K562 (cell line): Measurements from ENCODE around the gene HLA-DQB1. TPM values are rescaled to one million over a fixed set of nuclear protein-coding genes. Genes with fewer than 3 reads are reported as not detected.
"Not testable (repeated sequence)": the region's sequence is repeated elsewhere in the genome, so short reads cannot be mapped to it uniquely, and the experiment has no call there.

Source experiments
- ATAC-seq: fragments of 200-7000 bp; cut with Tn5 transposase; 3 replicates; pipeline ENCODE4 v1.9.1; 2020; ENCODE audit warnings: moderate library complexity
- BruUV-seq: library from RNA; stranded (reverse); fragments of 400-500 nt; replicated peaks from 2 replicates; lab custom pipeline; 2021; lab: Mats Ljungman, UMichigan
- CTCF ChIA-PET: fragments of 300-600 bp; formaldehyde crosslinking; extraction: SDS; loops from one replicate; lab custom pipeline; 2021; ENCODE audit warnings: low intra/inter-chr PET ratio; lab: Yijun Ruan, JAX
- POLR2A ChIA-PET: fragments of 300-600, 350-650 bp; sonication (Branson Sonifier 250); formaldehyde crosslinking; extraction: SDS; loops from one replicate; lab custom pipeline; 2021; ENCODE audit warnings: antibody characterized with exemption, inconsistent platforms; lab: Yijun Ruan, JAX
- DNase-seq, 4 experiments: peaks; one replicate each; pipeline versions ENCODE4 v3.0.0 to v3.0.0-alpha.2; 2011 to 2018; ENCODE audit warnings: low spot score in 3 of 4, mixed read lengths in 3 of 4; ENCODE audit errors: extremely low read depth in 1 of 4
- FAIRE-seq: peaks from 2 replicates; lab custom pipeline; 2011; peaks lifted over from hg19 to GRCh38; lab: Jason Lieb, UNC
- H2AFZ ChIP-seq: 2 replicates; pipeline ENCODE4 v1.6.0; 2011; ENCODE audit warnings: low read depth, low read length, control low read depth, inconsistent platforms
- H3K27ac ChIP-seq: fragments of 200-600 bp; 3 replicates; pipeline ENCODE4 v1.8.0; 2011; ENCODE audit warnings: low read depth, mild to moderate bottlenecking, control low read depth, inconsistent platforms, low read length, moderate library complexity, mixed read lengths; ENCODE audit errors: extremely low read depth
- H3K27me3 ChIP-seq, 2 experiments: fragments of 300-600 bp in 1 of 2; 2 replicates in 1 of 2; 3 replicates in 1 of 2; pipeline versions ENCODE4 v1.6.0 to v1.8.0; 2011; ENCODE audit warnings: inconsistent platforms in 2 of 2, low read length in 2 of 2, mild to moderate bottlenecking in 1 of 2, mixed read lengths in 1 of 2, moderate library complexity in 1 of 2; ENCODE audit not compliant: control insufficient read depth in 2 of 2, insufficient read depth in 2 of 2
- H3K36me3 ChIP-seq: fragments of 300-600 bp; 3 replicates; pipeline ENCODE4 v1.8.0; 2011; ENCODE audit warnings: mild to moderate bottlenecking, low read length, inconsistent platforms; ENCODE audit not compliant: control insufficient read depth, insufficient read depth
- H3K4me1 ChIP-seq, 2 experiments: fragments of 200-600 bp in 1 of 2; replicated peaks in 1 of 2; 2 replicates in 1 of 2; 3 replicates in 1 of 2; pipeline versions ENCODE4 v1.5.1 to v1.8.0; 2011; ENCODE audit warnings: inconsistent platforms in 2 of 2, low read length in 2 of 2, mild to moderate bottlenecking in 1 of 2, mixed read lengths in 1 of 2, moderate library complexity in 1 of 2; ENCODE audit not compliant: control insufficient read depth in 2 of 2, insufficient read depth in 2 of 2
- H3K4me2 ChIP-seq: 2 replicates; pipeline ENCODE4 v1.6.1; 2011; ENCODE audit warnings: low read length, control low read depth, inconsistent platforms, mixed read lengths; ENCODE audit not compliant: insufficient read depth
- H3K4me3 ChIP-seq: fragments of 200-600 bp; sonication (generic), shearing (Covaris generic); 2 replicates; pipeline ENCODE4 v1.5.1; 2016; ENCODE audit warnings: control low read depth, inconsistent platforms
- H3K79me2 ChIP-seq: fragments of 200-600 bp; 3 replicates; pipeline ENCODE4 v1.8.0; 2011; ENCODE audit warnings: low read length, inconsistent platforms; ENCODE audit not compliant: control insufficient read depth, insufficient read depth
- H3K9ac ChIP-seq, 2 experiments: 2 replicates each; pipeline versions ENCODE4 v1.6.0 to v1.6.1; 2011; ENCODE audit warnings: low read depth in 2 of 2, low read length in 2 of 2, control low read depth in 1 of 2, inconsistent platforms in 1 of 2, mild to moderate bottlenecking in 1 of 2, mixed read lengths in 1 of 2; ENCODE audit not compliant: insufficient read depth in 1 of 2
- H3K9me1 ChIP-seq: one replicate; pipeline ENCODE4 v1.6.0; 2011; ENCODE audit warnings: inconsistent platforms, mild to moderate bottlenecking, low read length, moderate library complexity; ENCODE audit not compliant: control insufficient read depth, insufficient read depth
- H3K9me3 ChIP-seq: replicated peaks from 2 replicates; pipeline ENCODE4 v1.5.1; 2011; ENCODE audit warnings: low read depth, low read length, inconsistent platforms; ENCODE audit not compliant: control insufficient read depth, insufficient read depth
- H4K20me1 ChIP-seq: replicated peaks from 2 replicates; pipeline ENCODE4 v1.6.1; 2011; ENCODE audit warnings: low read length, inconsistent platforms, mixed read lengths; ENCODE audit not compliant: control insufficient read depth, insufficient read depth
- BCL6 ChIP-seq: fragments of 250-450 bp; sonication (Bioruptor Pico); IDR thresholded peaks from 2 replicates; pipeline ENCODE4 v1.4.0; 2020
- CBX1 ChIP-seq: sonication (generic); IDR thresholded peaks from 2 replicates; pipeline ENCODE4 v1.6.1; 2016; ENCODE audit warnings: antibody characterized with exemption, low read depth, mild to moderate bottlenecking
- NCOA2 ChIP-seq, 2 experiments: fragments of 450-650 bp; IDR thresholded peaks; 2 replicates each; pipeline ENCODE4 v1.6.1; 2018; ENCODE audit warnings: mild to moderate bottlenecking in 2 of 2, moderate library complexity in 1 of 2; ENCODE audit not compliant: partially characterized antibody in 2 of 2
- ZBTB8A ChIP-seq: fragments of 450-650 bp; IDR thresholded peaks from 2 replicates; pipeline ENCODE4 v1.6.1; 2018; ENCODE audit warnings: mild to moderate bottlenecking, moderate library complexity; ENCODE audit not compliant: partially characterized antibody
- ZNF121 ChIP-seq: sonication (generic); formaldehyde crosslinking; conservative IDR thresholded peaks from 2 replicates; pipeline ENCODE4 v1.8.0; 2022; ENCODE audit warnings: missing genetic modification reagents
- WGBS: fragments of 100-300 bp; shearing (Covaris generic); methylation state at CpG from one replicate; pipeline ENCODE4 v1.1.6; 2016; ENCODE audit warnings: low coverage, mixed read lengths; ENCODE audit not compliant: insufficient coverage; ENCODE audit errors: missing lambda C conversion rate; 5-methylcytosine and 5-hydroxymethylcytosine counted together
- in situ Hi-C: fragments of 300-500 bp; cut with MboI; formaldehyde crosslinking; loops from 4 replicates; pipeline ENCODE4 v1.15.0; 2018; ENCODE audit warnings: inconsistent platforms, mixed read lengths
- intact Hi-C: fragments of 100-400 bp; cut with micrococcal nuclease; formaldehyde crosslinking; loops from 2 replicates; pipeline ENCODE4 v1.14.2; 2022
- polyA plus RNA-seq, 8 experiments: library from polyadenylated mRNA; depleted of rRNA in 4 of 8; stranded (reverse) in 5 of 8; unstranded in 3 of 8; fragments of >200 nt; fragmentation: Nextera tagmentation in 2 of 8; fragmentation: Illumina TruSeq in 1 of 8; extraction: Ambion mirVana in 2 of 8; extraction: Trizol in 1 of 8; gene quantifications; 2 replicates each; pipeline versions ENCODE4 v1.2.1 to v1.2.3, GENCODE V29; 2011 to 2014; ENCODE audit warnings: inconsistent platforms in 1 of 8, missing spikeins in 1 of 8
- total RNA-seq, 7 experiments: library from RNA; depleted of rRNA in 6 of 7; stranded (reverse); fragments of >200 nt in 6 of 7; fragmentation: Illumina TruSeq in 2 of 7; extraction: Trizol in 2 of 7; gene quantifications; 2 replicates each; pipeline versions ENCODE4 v1.2.1 to v1.2.3, GENCODE V29; 2011 to 2021; ENCODE audit warnings: low replicate concordance in 1 of 7

The HLA-DQB1 gene
- total and polyA plus RNA-seq, 9 of the 15 experiments (the other 6 are each of a cell fraction or from before 2014, with no cell fraction given) = 0.29 TPM; not detected in 8

DNA sequence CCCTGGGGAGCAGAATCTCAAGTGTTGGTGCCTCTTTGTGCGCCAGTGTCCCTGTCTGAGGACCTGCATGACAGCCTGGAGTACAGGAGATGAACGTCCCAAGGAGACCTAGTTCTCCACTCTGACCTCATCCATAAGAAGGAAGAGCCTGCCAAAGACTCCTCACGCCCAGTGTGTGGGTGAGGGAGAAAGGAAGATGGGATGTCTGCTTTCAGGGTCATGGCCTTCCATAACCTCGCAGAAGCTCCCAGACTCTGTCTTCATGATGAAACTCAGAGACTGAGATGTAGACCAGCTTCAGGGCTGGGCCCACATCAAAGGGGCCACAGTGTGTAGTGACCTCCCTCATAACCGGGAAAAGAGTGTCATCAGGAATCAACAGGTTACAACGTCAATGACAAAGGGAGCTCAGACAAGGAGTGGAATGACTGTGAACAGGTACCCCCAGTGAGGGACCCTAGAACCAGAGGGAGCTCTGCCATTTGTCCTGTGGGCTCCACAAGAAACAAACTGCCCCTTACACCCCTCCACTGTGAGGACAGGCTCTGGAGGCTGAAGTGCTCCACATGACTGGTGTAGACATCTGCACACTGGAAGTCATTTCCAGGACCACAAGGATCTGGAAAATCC is 8.1 kb downstream of the HLA-DQB1 start (continued):
- TF ChIP-seq CBX1 (no peak), ZNF121 (CRISPR knock-in tag) (no peak), NCOA2 (IDR thresholded peaks at IDR 0.05; ENCODE audit: partially characterized antibody in 2 of 2) (no peak), BCL6 (CRISPR knock-in tag) (no peak), ZBTB8A (no peak)

DNA sequence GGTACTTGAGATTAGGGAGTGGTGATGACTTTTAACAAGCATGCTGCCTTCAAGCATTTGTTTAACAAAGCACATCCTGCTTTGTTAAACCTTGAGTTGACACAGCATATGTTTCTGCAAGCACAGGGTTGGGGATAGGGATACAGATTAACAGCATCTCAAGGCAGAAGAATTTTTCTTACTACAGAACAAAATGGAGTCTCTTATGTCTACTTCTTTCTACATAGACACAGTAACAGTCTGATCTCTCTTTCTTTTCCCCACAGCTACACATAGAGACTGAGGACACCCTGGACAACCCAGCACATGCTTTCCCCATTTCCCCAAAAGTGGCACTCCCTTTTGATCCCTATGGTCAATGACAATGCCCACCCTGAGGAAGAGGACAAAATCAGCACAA is 8.6 kb downstream of the HLA-DQB1 start:
- H3K36me3 ChIP-seq, H4K20me1 ChIP-seq, H3K9me3 ChIP-seq, ATAC-seq, H3K4me3 ChIP-seq, H2AFZ ChIP-seq, H3K4me1 ChIP-seq, intact Hi-C loops, DNase-seq, H3K9me1 ChIP-seq, H3K27me3 ChIP-seq, FAIRE-seq, H3K9ac ChIP-seq, BruUV-seq, in situ Hi-C loops, H3K27ac ChIP-seq, POLR2A ChIA-PET, CTCF ChIA-PET, H3K79me2 ChIP-seq, H3K4me2 ChIP-seq: not testable (repeated sequence)

GRCh38 chr6:32657329-32657728 is 9.1 kb downstream of the HLA-DQB1 start:
- H3K9ac ChIP-seq, POLR2A ChIA-PET, DNase-seq, H4K20me1 ChIP-seq, CTCF ChIA-PET, H3K27me3 ChIP-seq, H3K79me2 ChIP-seq, in situ Hi-C loops, H3K4me3 ChIP-seq, BruUV-seq, H3K4me1 ChIP-seq, H3K27ac ChIP-seq, H3K9me3 ChIP-seq, ATAC-seq, FAIRE-seq, H2AFZ ChIP-seq, intact Hi-C loops, H3K4me2 ChIP-seq, H3K36me3 ChIP-seq, H3K9me1 ChIP-seq: not testable (repeated sequence)
- WGBS = no CpG with 5 or more reads among the region's 6 CpGs
